NCI-H82 (cell line): ENCODE data around the gene KCNIP1.

ENCODE experiments used
- DNase-seq: peaks from one replicate; lab custom pipeline; 2025; lab: John Stamatoyannopoulos, UW

The KCNIP1 gene

DNA sequence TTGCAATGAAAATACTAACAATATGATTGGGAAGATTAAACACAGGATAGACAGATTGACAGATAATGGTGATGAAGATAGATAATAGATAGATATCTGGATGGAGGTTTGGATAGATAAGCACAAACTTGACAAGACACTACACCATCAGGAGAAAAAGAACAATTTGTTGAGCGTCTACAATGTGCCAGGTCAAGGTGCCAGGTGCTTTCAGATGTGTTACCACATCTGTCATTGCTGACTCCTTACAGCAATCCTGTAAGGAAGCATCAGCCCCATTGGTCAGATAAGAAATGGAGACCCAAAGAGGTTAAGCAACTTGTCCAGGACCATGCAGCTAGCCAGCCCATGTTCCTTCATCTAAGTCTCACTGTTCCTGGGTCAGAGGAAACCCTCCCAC lies 278.1 kb downstream of the KCNIP1 start:
- DNase-seq: no peak

DNA sequence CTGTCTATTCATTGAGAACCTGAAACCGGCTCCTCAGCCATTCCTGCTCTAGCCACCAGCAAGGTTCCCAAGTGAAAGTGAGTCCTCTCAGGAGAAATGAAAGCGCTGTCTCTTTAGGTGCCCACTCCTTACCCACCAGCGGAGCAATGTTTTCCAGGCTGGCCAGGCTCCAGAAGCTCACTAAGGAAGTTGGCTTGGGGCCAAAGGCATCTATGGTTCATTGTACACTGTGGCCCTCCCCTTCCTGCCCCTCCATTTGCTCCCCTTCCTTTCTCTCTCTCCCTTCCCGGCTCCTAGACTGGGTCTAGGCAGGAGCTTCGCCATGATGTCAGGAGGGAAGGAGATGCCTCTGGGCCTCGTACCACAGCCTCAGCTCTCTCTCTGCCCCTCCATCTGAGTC lies 278.6 kb downstream of the KCNIP1 start:
- peak; percentile 7 for DNase-seq

DNA sequence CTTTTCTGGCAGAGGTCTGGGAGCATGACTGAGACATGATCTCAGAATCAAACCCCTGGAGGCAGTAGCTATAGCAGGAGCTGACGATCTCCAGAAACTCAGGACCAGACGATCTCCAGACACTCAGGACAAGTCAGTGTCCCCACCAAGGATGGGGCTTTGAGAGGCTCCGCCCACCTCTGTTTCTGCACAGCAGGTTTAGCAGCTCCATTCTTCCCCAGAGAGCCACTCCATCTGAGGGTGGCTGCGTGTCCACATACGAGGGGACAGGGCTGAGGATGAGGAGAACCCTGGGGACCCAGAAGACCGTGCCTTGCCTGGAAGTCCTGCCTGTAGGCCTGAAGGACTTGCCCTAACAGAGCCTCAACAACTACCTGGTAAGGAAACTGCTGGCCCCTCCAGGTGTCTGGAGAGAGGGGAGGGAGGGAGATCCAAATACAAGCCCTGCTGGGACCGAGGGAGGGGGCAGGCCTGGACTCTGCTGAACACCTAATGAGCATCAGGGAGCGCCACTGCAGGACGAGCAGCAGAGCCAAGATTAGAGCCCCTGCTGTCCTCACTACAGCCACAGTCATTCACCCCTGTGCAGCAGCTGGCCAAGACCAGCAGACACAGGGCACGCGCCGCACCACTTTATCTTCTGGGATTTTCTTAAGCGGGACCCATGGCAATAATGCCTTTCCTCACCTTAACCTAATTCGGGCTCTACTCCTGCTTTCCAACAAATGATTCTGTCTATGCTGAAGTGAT lies 279.9 kb downstream of the KCNIP1 start, which contains the start of gene GABRP:
Gene GABRP (plus strand): TSS at position 228 of the 750 bp plus-strand sequence. CDS start 4,891 bp downstream, outside the sequence.
- no peak for DNase-seq

DNA sequence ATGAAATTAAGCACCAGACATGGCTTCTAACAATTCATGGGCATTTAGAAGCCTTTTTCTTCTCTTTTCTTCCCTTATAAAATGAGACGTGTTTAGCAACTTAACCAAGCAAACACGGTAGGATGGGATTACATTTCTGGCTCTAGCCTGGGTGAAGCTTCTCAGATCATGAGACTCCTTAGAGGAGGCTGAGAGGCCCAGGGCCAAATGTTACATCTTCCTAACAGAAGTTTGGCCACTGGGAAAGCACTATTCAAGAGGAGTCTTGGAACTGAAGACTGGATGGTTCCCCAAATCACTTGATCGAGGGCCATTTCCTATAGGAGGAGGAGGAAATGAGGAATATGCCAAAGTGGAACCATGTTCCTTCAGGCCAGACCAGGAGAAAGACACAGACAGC lies 281.6 kb downstream of the KCNIP1 start:
- DNase-seq: no peak
